Liver (tissue), 9 donors: ENCODE data around the gene RAB11FIP5. TPM values are rescaled to one million over a fixed set of nuclear protein-coding genes. Genes with fewer than 3 reads are reported as not detected.

ENCODE experiments used
- DNase-seq: peaks from one replicate; pipeline ENCODE4 v3.0.0-alpha.2; 2017; ENCODE audit warnings: low spot score
- H3K27ac ChIP-seq, 2 donors: one replicate each; pipeline ENCODE4 v1.7.0; 2013; ENCODE audit warnings: inconsistent platforms in 2 of 2, low read length in 2 of 2, control low read depth in 1 of 2, low read depth in 1 of 2, mild to moderate bottlenecking in 1 of 2
- H3K27me3 ChIP-seq, 4 donors: one replicate each; pipeline versions ENCODE4 v1.6.1 to v1.7.0; 2013; ENCODE audit warnings: low read length in 3 of 4, inconsistent platforms in 1 of 4, mild to moderate bottlenecking in 1 of 4, moderate library complexity in 1 of 4; ENCODE audit not compliant: control insufficient read depth in 4 of 4, insufficient read depth in 4 of 4
- H3K36me3 ChIP-seq, 4 donors: one replicate each; pipeline versions ENCODE4 v1.6.1 to v1.7.0; 2013; ENCODE audit warnings: low read length in 3 of 4, mild to moderate bottlenecking in 3 of 4, low read depth in 1 of 4, moderate library complexity in 1 of 4; ENCODE audit not compliant: control insufficient read depth in 4 of 4, insufficient read depth in 3 of 4
- H3K4me1 ChIP-seq, 4 donors: one replicate each; pipeline versions ENCODE4 v1.6.1 to v1.7.0; 2013; ENCODE audit warnings: low read length in 3 of 4, mild to moderate bottlenecking in 3 of 4, moderate library complexity in 1 of 4; ENCODE audit not compliant: control insufficient read depth in 4 of 4, insufficient read depth in 4 of 4
- H3K4me3 ChIP-seq, 3 donors: one replicate each; pipeline versions ENCODE4 v1.6.1 to v1.7.0; 2013; ENCODE audit warnings: low read length in 3 of 3, control low read depth in 1 of 3, low read depth in 1 of 3, mild to moderate bottlenecking in 1 of 3
- H3K9ac ChIP-seq, 2 donors: one replicate each; pipeline ENCODE4 v1.7.0; 2013; ENCODE audit warnings: low read length in 2 of 2, mild to moderate bottlenecking in 2 of 2, moderate library complexity in 2 of 2, control low read depth in 1 of 2, low read depth in 1 of 2
- H3K9me3 ChIP-seq, 4 donors: one replicate each; pipeline versions ENCODE4 v1.6.1 to v1.7.0; 2013; ENCODE audit warnings: low read length in 3 of 4; ENCODE audit not compliant: control insufficient read depth in 4 of 4
- CTCF ChIP-seq: fragments of 150-350 bp; IDR thresholded peaks from 2 replicates; pipeline ENCODE4 v1.5.1; 2017; ENCODE audit warnings: improper control_type of control experiment, low read depth, low read length; ENCODE audit not compliant: missing input control
- EGR1 ChIP-seq, 2 donors: IDR thresholded peaks; 2 replicates each; pipeline ENCODE4 v1.6.1; 2016 to 2018; ENCODE audit warnings: antibody characterized with exemption in 2 of 2, low read depth in 2 of 2
- FOXA1 ChIP-seq: IDR thresholded peaks from 2 replicates; pipeline ENCODE4 v1.6.1; 2016; ENCODE audit warnings: antibody characterized with exemption
- FOXA2 ChIP-seq: IDR thresholded peaks from 2 replicates; pipeline ENCODE4 v1.6.1; 2016; ENCODE audit warnings: antibody characterized with exemption
- GABPA ChIP-seq, 2 donors: IDR thresholded peaks in 1 of 2; conservative IDR thresholded peaks in 1 of 2; 2 replicates each; pipeline ENCODE4 v1.6.1; 2016; ENCODE audit warnings: antibody characterized with exemption in 2 of 2, mild to moderate bottlenecking in 1 of 2, moderate library complexity in 1 of 2
- HNF4A ChIP-seq, 2 donors: conservative IDR thresholded peaks; 2 replicates each; pipeline ENCODE4 v1.6.1; 2016; ENCODE audit warnings: antibody characterized with exemption in 2 of 2, mild to moderate bottlenecking in 2 of 2
- HNF4G ChIP-seq: IDR thresholded peaks from 2 replicates; pipeline ENCODE4 v1.6.1; 2016; ENCODE audit warnings: antibody characterized with exemption
- JUND ChIP-seq, 2 donors: IDR thresholded peaks; 2 replicates each; pipeline ENCODE4 v1.6.1; 2016; ENCODE audit warnings: antibody characterized with exemption in 2 of 2
- NR2F2 ChIP-seq: IDR thresholded peaks from 2 replicates; pipeline ENCODE4 v1.6.1; 2016; ENCODE audit warnings: antibody characterized with exemption
- RAD21 ChIP-seq, 2 donors: IDR thresholded peaks; 2 replicates each; pipeline ENCODE4 v1.6.1; 2016; ENCODE audit warnings: antibody characterized with exemption in 2 of 2, mild to moderate bottlenecking in 2 of 2
- RXRA ChIP-seq, 2 donors: IDR thresholded peaks; 2 replicates each; pipeline ENCODE4 v1.6.1; 2017 to 2018; ENCODE audit warnings: antibody characterized with exemption in 2 of 2, mild to moderate bottlenecking in 1 of 2
- SP1 ChIP-seq: IDR thresholded peaks from 2 replicates; pipeline ENCODE4 v1.6.1; 2018; ENCODE audit warnings: antibody characterized with exemption, mild to moderate bottlenecking
- TAF1 ChIP-seq: conservative IDR thresholded peaks from 2 replicates; pipeline ENCODE4 v1.6.1; 2016; ENCODE audit warnings: antibody characterized with exemption, mild to moderate bottlenecking
- YY1 ChIP-seq: IDR thresholded peaks from 2 replicates; pipeline ENCODE4 v1.6.1; 2016; ENCODE audit warnings: antibody characterized with exemption, mild to moderate bottlenecking
- WGBS: extraction: QIAGEN DNeasy Blood & Tissue Kit; methylation state at CpG from one replicate; pipeline ENCODE4 v1.1.7; 2013; 5-methylcytosine and 5-hydroxymethylcytosine counted together
- polyA plus RNA-seq, 2 donors: library from polyadenylated mRNA; stranded (reverse) in 1 of 2; unstranded in 1 of 2; fragments of 200-250 nt in 1 of 2; fragments of >200 nt in 1 of 2; fragmentation: Nextera tagmentation in 1 of 2; extraction: Ambion mirVana in 1 of 2; gene quantifications; one replicate each; pipeline versions ENCODE4 v1.2.1 to v1.2.3, GENCODE V29; 2013 to 2015
- total RNA-seq, 2 donors: library from RNA; depleted of rRNA; stranded (reverse); fragments of >200 nt; gene quantifications; one replicate each; pipeline ENCODE4 v1.2.3, GENCODE V29; 2014
- TF ChIP-seq, protein P1 (sequence below): IDR thresholded peaks from 2 replicates; pipeline ENCODE4 v1.6.1; 2016; ENCODE audit warnings: antibody characterized with exemption
- TF ChIP-seq, protein P2 (sequence below): IDR thresholded peaks from 2 replicates; pipeline ENCODE4 v1.6.1; 2016; ENCODE audit warnings: antibody characterized with exemption
- TF ChIP-seq, protein P3 (sequence below): IDR thresholded peaks from 2 replicates; pipeline ENCODE4 v1.6.1; 2016; ENCODE audit warnings: antibody characterized with exemption, mild to moderate bottlenecking
- donor health status: healthy.
- donor health status: healthy.
- donor health status: healthy.
- donor health status: healthy.
- donor health status: healthy.

The RAB11FIP5 gene
- total and polyA plus RNA-seq, 4 donors: 2.8 to 8.1 (median 5.4) TPM

GRCh38 chr2:73070643-73071359 lies 41.9 kb downstream of the RAB11FIP5 start:
- peak overlapping the region; percentile 90 to 98 for H3K27ac ChIP-seq

GRCh38 chr2:73069855-73070642 lies 42.7 kb downstream of the RAB11FIP5 start:
- DNase-seq: no peak
- peak overlapping the region; percentile 90 to 94 for H3K9ac ChIP-seq
- H3K4me1 ChIP-seq: peaks cover 1 to 51% (median 39%) of the 10 kb centered on the region in 4 donors
- H3K27ac ChIP-seq: peak overlapping the region; percentile 90 to 98
- no peaks in the 10 kb centered on the region for H3K36me3 ChIP-seq
- 6% methylated on average over 29 of the region's 29 CpGs for WGBS
- no peaks in the 10 kb centered on the region for H3K9me3 ChIP-seq
- TF ChIP-seq, protein P1, sequence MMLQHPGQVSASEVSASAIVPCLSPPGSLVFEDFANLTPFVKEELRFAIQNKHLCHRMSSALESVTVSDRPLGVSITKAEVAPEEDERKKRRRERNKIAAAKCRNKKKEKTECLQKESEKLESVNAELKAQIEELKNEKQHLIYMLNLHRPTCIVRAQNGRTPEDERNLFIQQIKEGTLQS: no peak
- TF ChIP-seq RXRA (IDR thresholded peaks at IDR 0.05) (peak in 1 of 2 donors; percentile 23), TAF1 (no peak), FOXA1 (no peak), RAD21 (IDR thresholded peaks at IDR 0.05) (peak in 1 of 2 donors; percentile 2), YY1 (peak; percentile 6), FOXA2 (no peak), HNF4A (conservative IDR thresholded peaks at IDR 0.05) (no peak)
- TF ChIP-seq, protein P2, sequence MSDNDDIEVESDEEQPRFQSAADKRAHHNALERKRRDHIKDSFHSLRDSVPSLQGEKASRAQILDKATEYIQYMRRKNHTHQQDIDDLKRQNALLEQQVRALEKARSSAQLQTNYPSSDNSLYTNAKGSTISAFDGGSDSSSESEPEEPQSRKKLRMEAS: no peak
- no peaks in the 10 kb centered on the region for H3K27me3 ChIP-seq
- H3K4me3 ChIP-seq: peak overlapping the region; percentile 54 to 96 (median 89)

More at GRCh38 chr2:73070643-73071359, 41.9 kb downstream of the RAB11FIP5 start:
- TF ChIP-seq GABPA (IDR thresholded peaks at IDR 0.05 in 1 of 2, conservative IDR thresholded peaks at IDR 0.05 in 1 of 2) (no peak), CTCF (no peak), NR2F2 (no peak), RAD21 (IDR thresholded peaks at IDR 0.05) (peak in 1 of 2 donors; percentile 18), SP1 (no peak), HNF4A (conservative IDR thresholded peaks at IDR 0.05) (peak; percentile 26 to 35), FOXA1 (no peak), HNF4G (no peak), TAF1 (no peak), RXRA (IDR thresholded peaks at IDR 0.05) (no peak), FOXA2 (no peak), JUND (IDR thresholded peaks at IDR 0.05) (no peak), YY1 (no peak), EGR1 (IDR thresholded peaks at IDR 0.05; ENCODE audit: low read depth in 2 of 2) (no peak)
- TF ChIP-seq, protein P3, sequence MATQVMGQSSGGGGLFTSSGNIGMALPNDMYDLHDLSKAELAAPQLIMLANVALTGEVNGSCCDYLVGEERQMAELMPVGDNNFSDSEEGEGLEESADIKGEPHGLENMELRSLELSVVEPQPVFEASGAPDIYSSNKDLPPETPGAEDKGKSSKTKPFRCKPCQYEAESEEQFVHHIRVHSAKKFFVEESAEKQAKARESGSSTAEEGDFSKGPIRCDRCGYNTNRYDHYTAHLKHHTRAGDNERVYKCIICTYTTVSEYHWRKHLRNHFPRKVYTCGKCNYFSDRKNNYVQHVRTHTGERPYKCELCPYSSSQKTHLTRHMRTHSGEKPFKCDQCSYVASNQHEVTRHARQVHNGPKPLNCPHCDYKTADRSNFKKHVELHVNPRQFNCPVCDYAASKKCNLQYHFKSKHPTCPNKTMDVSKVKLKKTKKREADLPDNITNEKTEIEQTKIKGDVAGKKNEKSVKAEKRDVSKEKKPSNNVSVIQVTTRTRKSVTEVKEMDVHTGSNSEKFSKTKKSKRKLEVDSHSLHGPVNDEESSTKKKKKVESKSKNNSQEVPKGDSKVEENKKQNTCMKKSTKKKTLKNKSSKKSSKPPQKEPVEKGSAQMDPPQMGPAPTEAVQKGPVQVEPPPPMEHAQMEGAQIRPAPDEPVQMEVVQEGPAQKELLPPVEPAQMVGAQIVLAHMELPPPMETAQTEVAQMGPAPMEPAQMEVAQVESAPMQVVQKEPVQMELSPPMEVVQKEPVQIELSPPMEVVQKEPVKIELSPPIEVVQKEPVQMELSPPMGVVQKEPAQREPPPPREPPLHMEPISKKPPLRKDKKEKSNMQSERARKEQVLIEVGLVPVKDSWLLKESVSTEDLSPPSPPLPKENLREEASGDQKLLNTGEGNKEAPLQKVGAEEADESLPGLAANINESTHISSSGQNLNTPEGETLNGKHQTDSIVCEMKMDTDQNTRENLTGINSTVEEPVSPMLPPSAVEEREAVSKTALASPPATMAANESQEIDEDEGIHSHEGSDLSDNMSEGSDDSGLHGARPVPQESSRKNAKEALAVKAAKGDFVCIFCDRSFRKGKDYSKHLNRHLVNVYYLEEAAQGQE: no peak
- TF ChIP-seq, protein P1: no peak
- Histone ChIP-seq H3K4me3 (peak overlapping the region; percentile 54 to 96 (median 89)), H3K27me3 (no peaks in the 10 kb centered on the region), H3K4me1 (peaks cover 1 to 48% (median 39%) of the 10 kb centered on the region in 4 donors), H3K9ac (peak overlapping the region; percentile 90 to 94), H3K36me3 (no peaks in the 10 kb centered on the region), H3K9me3 (no peaks in the 10 kb centered on the region)
- under 1% methylated on average over 83 of the region's 83 CpGs for WGBS
- DNase-seq: peak; percentile 67
